Activated CD4-positive, CD25-positive, alpha-beta regulatory T cell treated with anti-CD3 and anti-CD28 coated beads, Interleukin-2, amount 50 U/mL, for 24 hours (primary cell): ENCODE measurements around the gene PLEKHM1.

Experiments used
- ATAC-seq, 2 donors: fragments of 150-1000 bp; cut with Tn5 transposase; one replicate each; pipeline ENCODE4 v1.10.0; 2021; ENCODE audit warnings: mild to moderate bottlenecking in 1 of 2, moderate library complexity in 1 of 2

Gene PLEKHM1

DNA sequence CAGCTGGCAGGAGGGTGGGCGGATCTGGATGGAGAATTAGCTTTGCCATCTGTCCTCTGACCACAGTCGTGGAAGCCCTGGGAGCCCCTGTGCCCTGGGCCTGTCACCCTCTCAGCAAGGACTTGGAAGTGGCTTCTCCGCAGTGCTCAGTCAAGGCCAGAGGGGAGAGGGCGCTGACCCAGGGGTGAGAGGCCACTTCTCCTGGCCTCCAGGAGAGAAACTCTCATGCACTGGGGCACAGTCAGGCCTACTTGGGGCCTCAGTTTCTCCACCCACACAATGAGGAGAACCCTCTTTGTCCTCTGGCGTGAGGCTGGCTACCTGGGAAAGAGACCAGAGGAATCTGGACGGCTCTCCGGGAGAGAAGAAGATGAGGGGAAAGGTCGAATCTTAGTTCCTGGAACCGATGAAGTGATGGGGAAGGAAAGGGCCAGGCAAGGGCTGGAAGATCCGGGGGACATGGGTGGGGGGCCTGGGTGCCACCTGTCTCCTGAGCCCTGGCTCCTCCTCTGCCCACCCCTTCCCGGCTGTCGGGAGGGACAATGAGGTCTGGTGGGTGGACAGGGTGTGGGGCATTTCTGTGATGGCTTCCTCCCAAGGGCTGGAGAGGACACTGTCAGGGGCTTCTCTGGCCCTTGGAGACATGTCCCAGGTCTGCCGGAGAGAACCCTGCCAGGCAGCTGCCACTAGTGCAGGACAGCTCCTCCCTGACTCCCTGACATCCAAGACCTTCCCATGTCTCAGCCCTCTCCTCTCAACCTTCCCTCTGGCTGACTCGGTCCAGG, 48.8 kb downstream of the PLEKHM1 start:
- ATAC-seq: no peak

DNA sequence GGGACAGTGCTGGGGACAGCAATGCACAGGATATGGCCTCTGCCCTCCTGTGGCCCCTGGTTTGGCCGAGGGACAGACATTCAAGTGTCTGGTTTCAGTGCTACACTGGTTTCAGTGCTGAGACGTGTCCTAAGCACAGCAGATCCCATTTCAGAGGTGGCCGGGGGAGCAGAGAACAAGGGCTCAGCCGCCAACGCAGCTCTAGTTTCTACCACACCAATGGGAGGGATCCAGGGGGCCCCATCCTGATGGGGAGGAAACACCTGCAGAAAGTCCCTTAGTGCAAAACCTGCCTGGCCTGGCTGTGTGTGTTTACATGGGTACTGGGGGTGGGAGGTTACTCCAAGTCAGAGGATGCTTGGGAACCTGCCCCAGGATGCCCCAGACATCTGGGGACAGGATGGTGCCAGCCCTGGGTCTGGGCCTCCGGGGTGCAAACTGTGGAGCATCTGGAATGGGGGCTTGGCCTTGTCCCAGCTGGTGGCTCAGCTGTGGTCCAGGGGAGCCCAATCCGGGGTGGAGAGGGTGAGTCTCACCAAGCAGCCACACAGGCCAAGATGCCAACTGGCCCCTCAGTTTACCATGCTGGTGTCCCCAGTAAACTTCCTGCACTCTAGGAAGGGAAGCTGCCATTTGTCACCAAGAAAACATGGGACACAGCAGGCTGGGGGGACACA, 49.5 kb downstream of the PLEKHM1 start:
- peak in 1 of 2 donors; percentile 21 for ATAC-seq

DNA sequence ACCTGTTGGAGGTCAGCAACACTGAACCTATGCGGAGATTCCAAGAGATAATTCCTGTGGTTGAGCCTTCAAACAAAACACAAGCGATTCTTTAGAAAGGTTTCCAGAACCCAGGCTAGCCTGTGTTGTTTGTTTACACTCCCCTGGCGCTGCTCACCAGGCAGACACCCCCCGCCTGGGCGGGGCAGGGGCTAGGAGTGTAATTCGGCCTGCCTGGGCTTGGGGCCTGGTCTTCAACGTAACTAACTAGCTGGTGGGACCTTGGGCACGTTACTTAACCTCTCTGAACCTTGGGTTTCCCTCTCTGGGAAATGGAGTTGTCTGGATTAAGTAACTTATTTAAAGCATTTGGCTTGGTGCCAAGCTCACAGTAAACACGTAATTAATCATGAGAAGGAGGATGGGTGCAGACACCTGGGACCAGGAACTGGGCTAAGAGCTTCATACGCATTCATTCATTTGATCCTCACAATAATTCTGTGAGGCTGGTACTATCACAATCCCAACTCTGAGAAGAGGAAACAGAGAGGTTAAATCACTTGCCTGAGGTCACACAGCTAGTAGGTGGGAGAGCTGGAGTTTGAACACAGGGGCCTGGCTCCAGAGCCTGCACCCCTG, 50.3 kb downstream of the PLEKHM1 start:
- no peak for ATAC-seq

DNA sequence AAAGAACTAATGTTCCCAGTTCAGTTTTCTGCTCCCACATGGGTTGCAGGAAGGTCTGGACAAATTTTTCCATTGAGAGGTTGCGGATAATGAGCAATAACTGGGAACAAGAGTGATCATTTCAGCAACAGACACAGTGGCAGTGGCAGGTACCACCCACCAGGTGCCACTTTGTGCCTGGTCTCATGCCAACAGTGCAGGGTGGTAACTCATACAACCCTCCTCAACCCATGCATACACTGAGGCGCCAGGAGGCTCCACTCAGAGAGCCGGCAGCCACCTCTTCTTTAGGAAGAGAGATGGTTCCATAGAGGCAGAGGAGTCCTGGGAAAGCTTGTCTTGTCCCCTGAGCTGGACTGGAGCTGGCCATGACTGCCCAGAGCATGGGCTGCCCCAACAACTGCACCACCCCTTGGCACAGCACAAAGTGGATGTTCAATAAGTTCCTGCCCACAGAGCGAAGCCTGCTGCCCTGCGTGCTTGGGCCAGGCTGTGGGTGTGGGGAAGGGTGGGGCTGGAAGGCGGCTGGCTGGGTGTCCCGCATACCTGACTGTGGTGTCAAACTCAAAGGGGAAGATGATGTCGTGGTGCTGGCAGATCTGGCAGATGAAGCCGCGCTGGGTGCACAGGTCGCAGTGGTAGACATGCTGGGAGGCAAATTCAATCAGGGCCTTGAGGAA, 51.5 kb downstream of the PLEKHM1 start:
- ATAC-seq: no peak

DNA sequence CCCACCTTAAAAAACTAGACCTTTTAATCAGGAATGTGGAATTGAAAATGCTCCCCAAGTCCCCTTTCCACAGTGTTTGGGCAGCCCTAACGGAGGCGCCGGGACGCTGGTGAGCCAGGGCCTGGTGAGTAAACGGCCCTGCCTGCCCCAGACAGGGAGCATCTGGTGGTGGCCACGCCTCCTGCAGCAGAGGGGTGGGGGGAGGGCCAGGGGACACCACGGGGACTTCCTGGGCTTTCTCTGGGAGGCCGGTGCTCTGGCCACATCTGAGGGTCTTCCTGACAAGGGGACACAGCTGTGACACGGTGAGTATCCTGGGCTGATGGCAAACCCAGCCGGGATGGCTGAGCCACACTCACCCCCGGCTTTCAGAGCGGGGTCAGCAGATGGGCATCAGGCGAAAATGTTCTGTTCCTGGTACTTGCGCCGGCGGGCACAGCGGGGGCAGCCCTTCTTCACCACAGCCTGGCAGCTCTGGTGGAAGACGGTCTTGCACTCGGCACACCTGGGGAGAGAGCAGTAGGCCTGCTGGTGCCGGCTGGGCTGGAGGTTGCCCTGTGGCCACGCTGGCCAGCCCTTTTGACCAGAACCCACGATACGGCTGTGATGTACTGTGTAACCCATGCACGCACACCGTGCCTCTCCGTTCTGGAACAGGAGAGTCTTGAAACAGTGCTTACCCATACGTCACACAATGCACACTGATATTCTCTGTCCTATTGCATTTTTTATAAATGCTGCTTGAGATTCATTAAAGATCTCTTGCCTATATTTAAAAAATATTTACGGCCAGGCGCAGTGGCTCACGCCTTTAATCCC, 52.8 kb downstream of the PLEKHM1 start:
- ATAC-seq: no peak

DNA sequence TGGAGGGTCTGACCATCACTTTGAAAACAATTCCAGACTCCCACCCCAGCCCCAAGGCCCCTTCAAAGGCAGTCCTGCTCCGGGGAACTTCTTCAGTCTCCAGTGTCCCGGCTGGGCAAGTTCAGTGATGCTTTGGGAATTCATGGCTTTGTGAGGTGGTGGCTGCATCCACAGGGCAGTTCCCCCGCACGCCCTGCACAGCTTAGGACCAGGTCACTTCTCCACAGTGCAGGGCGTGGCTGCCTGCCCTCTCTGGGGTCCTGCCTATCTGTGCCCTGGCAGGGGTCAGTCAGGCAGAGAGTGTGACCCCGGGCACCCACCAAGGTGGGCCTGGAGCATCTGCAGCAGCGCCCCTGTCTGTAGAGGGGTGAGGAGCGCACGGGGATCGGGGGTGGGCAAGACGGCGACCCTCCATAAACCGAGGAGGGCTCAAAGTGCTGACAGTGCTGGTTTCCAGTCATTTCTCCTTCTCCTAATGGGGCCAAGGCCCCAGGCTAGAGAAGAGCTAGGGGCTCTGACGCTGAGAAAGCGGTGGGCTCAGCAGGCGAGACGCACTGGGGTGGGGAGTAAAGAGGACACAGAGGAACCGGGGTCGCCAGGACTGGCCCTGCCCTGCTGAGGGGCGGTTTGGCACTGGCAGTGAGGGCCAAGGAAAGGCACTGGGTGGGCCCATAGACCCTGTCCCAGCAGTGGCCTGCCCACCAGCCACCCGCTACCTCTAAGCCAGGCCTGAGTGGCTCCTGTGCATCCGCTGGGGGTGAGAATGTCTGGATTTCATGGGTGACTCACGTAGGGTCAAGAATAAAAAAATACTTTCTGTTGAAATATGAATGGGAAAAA, 53.7 kb downstream of the PLEKHM1 start:
- no peak for ATAC-seq

DNA sequence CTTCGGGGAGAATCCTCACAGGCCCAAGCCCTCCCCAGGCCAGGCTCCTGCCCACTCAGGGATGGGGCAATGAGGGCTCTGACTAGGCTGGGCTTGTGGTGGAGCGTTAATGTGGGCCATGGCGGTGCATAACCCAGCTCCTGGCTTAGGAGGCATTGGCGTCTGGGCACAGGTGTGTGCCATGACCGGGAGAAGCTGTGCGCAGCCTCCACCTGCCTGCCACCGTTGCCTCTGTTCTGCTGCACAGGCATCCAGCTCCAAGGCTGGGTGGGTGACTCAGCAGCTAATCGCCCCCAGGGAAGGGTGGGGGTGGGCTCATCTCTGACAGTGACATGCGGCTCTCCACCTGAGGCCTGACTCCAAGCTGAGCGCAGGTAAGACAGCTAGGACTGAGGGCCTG, 54.4 kb downstream of the PLEKHM1 start:
- ATAC-seq: no peak

DNA sequence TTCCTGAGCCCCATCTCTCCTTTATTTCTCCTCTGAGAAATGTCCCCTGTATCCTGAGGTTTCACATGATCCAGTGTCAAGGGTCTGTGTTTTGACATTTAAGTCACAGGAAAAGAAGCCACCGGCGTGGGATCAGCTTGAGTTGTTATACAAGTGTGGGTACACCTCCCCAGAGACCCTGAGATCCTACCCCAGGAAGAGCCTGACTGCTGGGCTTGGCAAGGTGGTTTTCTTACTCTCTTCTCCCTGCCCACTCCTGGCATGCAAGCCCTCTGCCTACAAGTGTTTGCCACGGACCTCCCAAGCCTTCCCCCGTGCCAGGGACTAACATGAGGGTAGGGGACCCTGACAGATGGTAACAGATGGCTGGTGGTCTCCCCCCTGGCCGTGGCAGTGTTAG, 55.0 kb downstream of the PLEKHM1 start:
- no peak for ATAC-seq

DNA sequence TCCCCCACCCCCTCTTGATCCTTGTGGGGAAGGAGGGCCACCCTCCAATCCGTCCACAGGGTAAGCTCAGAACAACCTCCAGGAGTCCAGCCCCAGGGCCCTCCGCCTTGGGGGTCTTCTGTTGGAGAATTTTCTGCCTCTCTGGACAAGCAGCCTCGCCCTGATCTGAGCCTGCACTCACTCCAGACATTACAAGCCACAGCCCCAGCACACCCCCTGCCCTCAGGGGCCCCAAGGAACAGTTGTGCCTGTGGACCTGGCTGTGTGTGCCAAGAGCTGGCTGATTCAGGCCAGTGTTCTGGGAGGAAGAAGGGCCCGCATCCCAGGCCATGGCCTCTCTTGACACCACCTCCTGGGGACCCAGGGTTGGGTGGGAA, 57.4 kb downstream of the PLEKHM1 start:
- no peak for ATAC-seq

DNA sequence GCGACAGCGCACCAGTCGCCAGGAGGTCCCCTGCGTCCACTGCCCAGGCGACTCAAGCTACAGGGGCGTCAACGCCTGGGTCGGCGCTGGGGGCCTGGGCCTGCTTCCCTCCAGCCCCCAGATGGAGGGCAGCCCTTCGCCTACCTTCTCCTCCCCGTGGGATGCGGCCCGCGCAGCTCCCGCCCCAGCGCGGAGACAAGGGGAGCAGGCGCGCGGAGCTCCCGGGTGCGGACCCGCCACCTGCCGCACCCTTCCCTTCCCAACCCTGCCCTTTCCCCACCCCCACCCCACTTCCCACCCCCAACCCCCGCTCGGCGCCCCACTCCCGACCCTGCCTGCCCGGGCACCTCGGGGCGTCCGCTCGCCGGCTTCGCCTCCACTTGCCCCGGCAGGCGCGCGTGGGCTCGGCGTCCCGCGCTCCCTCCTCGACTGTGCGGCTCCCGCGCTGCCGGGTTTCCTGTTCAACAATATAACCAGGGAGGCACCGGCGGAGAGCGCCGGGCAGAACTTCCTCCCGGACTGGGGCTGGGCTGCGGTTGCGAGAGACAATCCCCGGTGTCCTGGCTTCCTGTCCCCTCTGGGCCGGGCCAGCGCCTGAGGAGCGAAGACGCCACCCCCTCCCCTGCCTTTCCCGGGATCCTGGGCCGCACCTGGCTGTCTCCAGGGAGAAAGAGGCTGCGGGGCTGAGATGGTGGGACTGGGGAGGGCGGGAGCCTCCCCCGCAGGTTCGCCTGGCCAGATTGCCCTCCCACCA, 57.9 kb downstream of the PLEKHM1 start, which contains the start of gene ARHGAP27:
Gene ARHGAP27, minus strand, starts transcription at position 466 of the 754 bp plus-strand sequence. CDS start 2,591 bp downstream, outside the sequence.
- no peak for ATAC-seq

DNA sequence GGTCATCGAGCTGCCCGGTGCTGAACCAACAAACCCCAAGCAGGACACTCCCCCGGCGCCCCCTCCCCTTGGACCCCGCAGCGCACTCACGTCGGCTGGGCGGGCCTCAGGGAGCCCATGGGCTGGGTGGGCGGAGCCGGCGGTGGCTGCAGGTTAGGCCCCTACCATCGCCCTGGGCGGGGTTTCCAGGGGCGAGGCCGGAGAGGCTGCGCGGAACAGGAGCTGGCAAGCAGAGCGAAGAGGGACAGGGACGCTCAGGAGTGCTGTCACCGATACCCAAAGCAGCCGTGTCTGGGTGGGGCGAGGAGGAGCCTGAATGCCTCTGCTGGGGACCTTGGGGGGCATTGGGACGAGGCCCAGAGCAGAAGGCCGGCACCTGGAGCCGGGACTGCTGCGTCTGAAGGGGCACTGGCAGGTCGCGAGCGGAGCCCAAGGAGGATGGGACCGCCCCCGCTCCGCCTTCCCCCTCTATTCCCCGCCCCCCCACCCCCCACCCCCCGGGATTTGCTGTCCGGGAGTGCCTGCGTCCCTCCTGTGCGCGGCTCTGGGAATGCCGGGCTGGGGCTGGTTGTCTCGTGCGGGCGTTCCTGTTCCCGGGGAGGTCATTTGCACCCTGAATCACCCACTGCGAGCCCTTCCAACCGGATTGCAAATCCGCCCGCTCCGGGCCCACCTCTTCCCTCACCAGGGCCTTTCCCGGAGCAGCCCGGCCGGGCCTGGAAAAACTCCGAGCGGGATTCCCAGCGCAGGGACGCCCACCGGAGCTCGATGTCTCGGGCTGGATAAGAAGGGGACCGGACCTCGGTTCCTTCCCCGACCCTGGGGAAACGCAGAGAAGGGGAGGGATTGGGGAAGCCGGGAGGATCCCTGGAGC, 58.8 kb downstream of the PLEKHM1 start:
- peak; percentile 68 to 70 for ATAC-seq

DNA sequence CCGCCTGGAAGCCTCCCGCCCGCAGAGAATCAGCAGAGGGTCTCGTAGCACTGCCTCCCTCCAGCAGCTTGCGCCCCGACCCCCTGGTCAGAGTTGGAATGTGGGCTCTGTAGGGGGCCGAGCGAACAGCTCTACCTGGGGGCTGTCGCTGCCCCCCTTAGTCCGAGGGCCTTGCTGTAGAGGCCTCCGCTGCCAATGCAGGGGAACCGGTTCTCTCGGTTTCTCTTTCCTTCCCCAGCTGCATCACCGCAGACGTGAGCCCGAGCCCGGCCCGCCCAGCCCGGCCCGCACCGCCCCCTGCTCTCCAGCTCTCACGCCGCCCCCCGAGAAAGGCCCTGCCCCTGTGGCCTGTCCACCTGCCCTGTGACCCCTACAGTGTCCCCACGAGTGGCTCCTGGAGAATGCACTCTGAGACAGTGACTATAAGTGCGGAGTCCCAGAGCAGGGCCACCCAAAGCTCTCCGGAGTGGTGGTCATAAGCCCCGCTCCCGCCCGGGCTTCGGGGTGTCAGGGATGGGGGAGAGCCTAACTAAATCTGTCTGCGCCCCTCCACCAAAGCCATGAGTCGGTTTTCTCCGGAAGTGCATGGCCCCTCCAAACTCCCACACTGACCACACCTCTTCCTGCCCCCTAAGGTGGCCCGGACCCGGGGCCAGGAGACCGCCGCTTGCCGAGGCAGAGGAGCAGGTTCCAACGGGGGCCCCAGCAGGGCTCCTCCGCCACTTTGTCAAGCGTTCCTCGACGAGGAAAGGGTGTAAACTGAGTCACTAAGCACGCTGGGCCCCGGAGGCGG, 59.6 kb downstream of the PLEKHM1 start:
- ATAC-seq: peak; percentile 48 to 57

DNA sequence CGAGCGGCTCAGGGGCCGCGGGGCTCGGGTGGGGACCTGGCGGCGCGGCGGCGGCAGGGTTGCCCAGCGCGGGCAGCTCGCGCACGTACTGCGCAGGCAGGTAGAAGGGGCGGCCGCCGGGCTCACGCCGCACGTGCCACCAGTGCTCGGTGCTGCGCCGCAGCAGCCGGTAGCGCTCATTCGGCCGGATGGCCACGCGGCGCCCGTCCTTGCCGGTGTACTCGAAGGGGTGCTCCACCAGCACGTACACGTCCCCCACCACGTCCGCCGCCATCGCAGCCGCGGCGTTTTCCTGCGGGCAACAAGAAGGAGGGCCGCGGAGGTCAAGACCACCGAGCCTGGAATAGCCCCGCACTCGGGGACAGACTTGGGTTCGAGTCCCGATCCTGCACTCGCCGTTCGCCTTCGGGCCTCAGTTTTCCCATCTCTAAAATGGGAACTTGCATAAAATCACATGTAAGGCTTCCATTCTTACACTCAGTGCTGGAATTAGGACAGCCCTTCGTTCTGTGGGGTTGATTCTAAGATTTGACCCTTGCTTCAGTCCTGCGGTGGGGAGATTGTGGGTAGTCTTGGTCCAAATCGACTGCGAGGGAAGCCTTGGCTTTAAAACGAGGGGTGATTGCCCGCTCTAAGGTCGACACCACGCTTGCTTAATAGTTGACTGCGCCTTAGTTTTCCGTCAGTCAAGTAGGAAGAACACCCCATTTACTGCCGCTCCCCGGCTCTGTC, 60.3 kb downstream of the PLEKHM1 start:
- no peak for ATAC-seq

DNA sequence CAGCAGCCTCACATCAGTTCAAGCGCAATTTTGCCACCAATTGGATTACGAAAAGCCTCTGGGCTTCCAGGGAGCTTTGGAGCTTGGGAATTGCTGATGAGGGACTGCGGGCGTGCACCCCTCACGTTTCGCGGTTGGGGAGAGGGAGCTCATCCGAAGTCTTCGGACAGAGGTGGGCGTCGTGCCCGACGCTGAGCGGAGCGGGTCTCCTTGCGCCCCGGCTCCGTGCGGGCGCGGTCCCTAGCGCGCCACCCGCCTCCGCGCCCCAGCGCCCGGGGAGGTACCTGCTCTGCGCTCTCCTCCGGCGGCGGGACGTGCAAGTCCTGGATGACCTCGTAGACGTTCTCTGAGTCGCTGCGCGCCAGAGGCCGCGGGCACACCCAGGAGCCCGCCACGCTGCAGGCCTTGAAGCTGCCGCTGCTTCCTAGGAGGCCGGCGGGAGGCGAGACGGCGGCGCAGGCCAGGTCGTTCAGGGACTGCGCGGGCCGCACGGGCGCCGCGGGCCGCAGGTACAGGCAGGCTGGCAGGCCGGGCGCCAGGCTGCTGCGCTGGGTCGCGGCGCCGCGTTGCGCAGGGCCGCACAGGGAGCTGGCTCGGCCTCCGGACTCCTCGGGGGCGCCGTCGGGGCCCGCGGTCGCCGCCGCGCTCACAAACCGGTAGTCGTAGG, 61.0 kb downstream of the PLEKHM1 start:
- ATAC-seq: no peak

DNA sequence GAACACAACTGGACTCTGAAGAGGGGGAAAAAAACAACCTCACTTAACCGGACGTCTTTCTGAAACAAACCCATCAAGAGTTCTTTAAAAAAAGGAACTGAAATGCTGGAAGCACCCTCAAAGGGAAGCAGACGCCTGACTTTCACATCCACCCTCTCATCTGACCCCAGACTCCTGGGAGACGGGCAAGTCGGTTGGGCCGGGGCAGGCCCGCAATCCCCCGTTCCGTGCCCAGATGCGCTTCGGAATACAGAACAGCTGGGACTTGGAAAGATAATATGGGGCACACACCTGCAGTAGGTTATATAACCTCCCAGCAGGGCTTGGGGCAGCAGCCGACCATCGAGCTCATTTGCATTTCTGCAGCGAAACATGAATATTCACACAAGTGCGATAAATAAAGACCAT, 61.6 kb downstream of the PLEKHM1 start:
- ATAC-seq: no peak

DNA sequence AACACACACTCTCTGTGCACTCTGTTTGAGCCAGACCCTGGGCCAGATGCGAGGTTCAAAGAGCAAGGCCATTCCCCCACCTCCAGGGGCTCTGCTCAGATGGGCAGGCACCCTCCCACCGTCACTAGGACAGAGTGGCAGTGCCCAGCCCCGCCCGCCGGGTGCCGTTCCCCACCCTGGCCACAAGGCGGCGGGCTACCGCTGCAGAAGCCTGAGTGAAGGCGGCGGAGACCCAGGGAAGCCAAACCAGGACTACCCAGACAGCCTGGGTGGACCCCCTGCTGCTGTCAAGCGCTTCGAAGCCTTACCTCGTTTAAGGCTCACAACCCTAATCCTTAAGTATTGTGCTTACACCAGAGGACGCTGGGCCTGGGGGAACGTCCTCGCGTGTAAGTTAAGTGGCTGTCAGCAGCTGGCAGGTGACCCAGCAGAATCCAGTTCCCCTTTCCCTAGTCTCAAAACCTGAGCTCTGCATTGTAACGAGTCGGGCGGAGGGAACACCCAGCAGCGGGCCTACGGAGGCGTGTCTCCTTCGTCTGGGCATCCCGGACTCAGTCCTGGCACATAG, 62.4 kb downstream of the PLEKHM1 start:
- peak; percentile 75 to 78 for ATAC-seq
